Glutamatergic neuron (in vitro differentiated cells): ENCODE data around the gene ALDH1B1. TPM values are rescaled to one million over a fixed set of nuclear protein-coding genes. Genes with fewer than 3 reads are reported as not detected.

Experiments used
- DNase-seq: peaks from one replicate; pipeline ENCODE4 v3.0.0; 2022
- H3K27ac Mint-ChIP-seq: one replicate; pipeline ENCODE4 v1.8.0; 2020; ENCODE audit warnings: mild to moderate bottlenecking, mixed read lengths, inconsistent platforms; ENCODE audit not compliant: unreplicated experiment
- H3K27me3 Mint-ChIP-seq: one replicate; pipeline ENCODE4 v1.8.0; 2020; ENCODE audit warnings: mild to moderate bottlenecking, moderate library complexity, mixed read lengths, inconsistent platforms; ENCODE audit not compliant: unreplicated experiment
- H3K36me3 Mint-ChIP-seq: one replicate; pipeline ENCODE4 v1.8.0; 2020; ENCODE audit warnings: mild to moderate bottlenecking, mixed read lengths, inconsistent platforms; ENCODE audit not compliant: unreplicated experiment
- H3K4me1 Mint-ChIP-seq: one replicate; pipeline ENCODE4 v1.8.0; 2020; ENCODE audit warnings: mild to moderate bottlenecking, low read depth, mixed read lengths, inconsistent platforms; ENCODE audit not compliant: unreplicated experiment
- H3K4me3 Mint-ChIP-seq: one replicate; pipeline ENCODE4 v1.8.0; 2020; ENCODE audit warnings: mild to moderate bottlenecking, mixed read lengths, inconsistent platforms; ENCODE audit not compliant: unreplicated experiment
- H3K9me3 Mint-ChIP-seq: one replicate; pipeline ENCODE4 v1.8.0; 2020; ENCODE audit warnings: mild to moderate bottlenecking, moderate library complexity, mixed read lengths, inconsistent platforms; ENCODE audit not compliant: unreplicated experiment
- total RNA-seq: library from RNA; stranded (reverse); fragmentation: NEBNext Ultra II Directional; extraction: Animal tissue kit (Norgen Biotek cat#: 25700); gene quantifications from one replicate; pipeline ENCODE4 v1.2.1, GENCODE V29; 2021; ENCODE audit not compliant: unreplicated experiment
- TF ChIP-seq, protein P1 (sequence below): fragments of 200-600 bp; sonication (generic); IDR thresholded peaks from one replicate; pipeline ENCODE4 v1.5.0; 2021; ENCODE audit not compliant: partially characterized antibody, unreplicated experiment

ALDH1B1 gene
- total RNA-seq, 1 donor from 2014 or later = 15.3 TPM

GRCh38 chr9:38360839-38361472 lies 31.5 kb upstream of the ALDH1B1 start:
- H3K27me3 Mint-ChIP-seq = peaks cover 5% of the 10 kb centered on the region
- H3K4me3 Mint-ChIP-seq = peak overlapping the region; percentile 37
- peak overlapping the region; percentile 36 for H3K27ac Mint-ChIP-seq
- no peak for DNase-seq
- peaks cover 21% of the 10 kb centered on the region for H3K4me1 Mint-ChIP-seq
- H3K36me3 Mint-ChIP-seq = no peaks in the 10 kb centered on the region
- H3K9me3 Mint-ChIP-seq = peaks cover 8% of the 10 kb centered on the region
- TF ChIP-seq, protein P1, sequence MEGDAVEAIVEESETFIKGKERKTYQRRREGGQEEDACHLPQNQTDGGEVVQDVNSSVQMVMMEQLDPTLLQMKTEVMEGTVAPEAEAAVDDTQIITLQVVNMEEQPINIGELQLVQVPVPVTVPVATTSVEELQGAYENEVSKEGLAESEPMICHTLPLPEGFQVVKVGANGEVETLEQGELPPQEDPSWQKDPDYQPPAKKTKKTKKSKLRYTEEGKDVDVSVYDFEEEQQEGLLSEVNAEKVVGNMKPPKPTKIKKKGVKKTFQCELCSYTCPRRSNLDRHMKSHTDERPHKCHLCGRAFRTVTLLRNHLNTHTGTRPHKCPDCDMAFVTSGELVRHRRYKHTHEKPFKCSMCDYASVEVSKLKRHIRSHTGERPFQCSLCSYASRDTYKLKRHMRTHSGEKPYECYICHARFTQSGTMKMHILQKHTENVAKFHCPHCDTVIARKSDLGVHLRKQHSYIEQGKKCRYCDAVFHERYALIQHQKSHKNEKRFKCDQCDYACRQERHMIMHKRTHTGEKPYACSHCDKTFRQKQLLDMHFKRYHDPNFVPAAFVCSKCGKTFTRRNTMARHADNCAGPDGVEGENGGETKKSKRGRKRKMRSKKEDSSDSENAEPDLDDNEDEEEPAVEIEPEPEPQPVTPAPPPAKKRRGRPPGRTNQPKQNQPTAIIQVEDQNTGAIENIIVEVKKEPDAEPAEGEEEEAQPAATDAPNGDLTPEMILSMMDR = no peak

GRCh38 chr9:38361473-38361850 lies 31.0 kb upstream of the ALDH1B1 start:
- Mint-ChIP-seq H3K4me3 (no peak overlapping the region), H3K27me3 (peaks cover 4% of the 10 kb centered on the region), H3K36me3 (no peaks in the 10 kb centered on the region), H3K4me1 (peaks cover 21% of the 10 kb centered on the region), H3K9me3 (peaks cover 8% of the 10 kb centered on the region), H3K27ac (no peak overlapping the region)
- TF ChIP-seq, protein P1 = no peak
- no peak for DNase-seq

GRCh38 chr9:38362852-38363588 lies 29.5 kb upstream of the ALDH1B1 start:
- Mint-ChIP-seq H3K9me3 (peaks cover 6% of the 10 kb centered on the region), H3K4me3 (no peak overlapping the region), H3K36me3 (no peaks in the 10 kb centered on the region), H3K27ac (peak overlapping the region; percentile 75), H3K27me3 (peaks cover 4% of the 10 kb centered on the region), H3K4me1 (peaks cover 21% of the 10 kb centered on the region)
- TF ChIP-seq, protein P1 = peak; percentile 53
- DNase-seq = peak; percentile 41

GRCh38 chr9:38363589-38363925 lies 28.9 kb upstream of the ALDH1B1 start:
- no peak for DNase-seq
- peaks cover 4% of the 10 kb centered on the region for H3K27me3 Mint-ChIP-seq
- peaks cover 6% of the 10 kb centered on the region for H3K9me3 Mint-ChIP-seq
- no peak overlapping the region for H3K27ac Mint-ChIP-seq
- no peaks in the 10 kb centered on the region for H3K36me3 Mint-ChIP-seq
- TF ChIP-seq, protein P1 = no peak
- H3K4me1 Mint-ChIP-seq = peaks cover 21% of the 10 kb centered on the region
- H3K4me3 Mint-ChIP-seq = no peak overlapping the region

DNA sequence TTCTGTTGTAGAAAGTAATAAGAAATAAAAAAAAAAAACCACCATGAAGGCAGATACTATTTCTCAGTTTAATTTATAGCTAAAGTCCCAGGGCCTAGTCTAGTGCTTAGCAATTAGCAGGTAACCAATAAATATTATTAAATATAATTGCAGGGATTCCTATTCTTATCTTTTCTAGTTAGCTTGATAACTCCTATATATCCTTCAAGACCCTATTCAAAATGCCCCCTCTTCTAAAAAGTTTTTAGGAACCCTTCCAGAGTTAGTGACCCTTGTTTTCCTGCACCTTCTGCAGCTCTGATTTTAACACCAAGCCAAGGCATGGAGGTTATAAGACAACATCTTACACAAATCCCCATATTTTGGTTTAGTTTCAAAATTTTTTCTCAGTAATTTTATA lies 24.6 kb upstream of the ALDH1B1 start:
- H3K27ac Mint-ChIP-seq = no peak overlapping the region
- H3K27me3 Mint-ChIP-seq = no peaks in the 10 kb centered on the region
- H3K9me3 Mint-ChIP-seq = no peaks in the 10 kb centered on the region
- TF ChIP-seq, protein P1 = no peak
- H3K4me1 Mint-ChIP-seq = peaks cover 3% of the 10 kb centered on the region
- H3K36me3 Mint-ChIP-seq = no peaks in the 10 kb centered on the region
- DNase-seq = no peak
- no peak overlapping the region for H3K4me3 Mint-ChIP-seq
